ENCODE measurements around the gene ABCA5.

Gene ABCA5, protein sequence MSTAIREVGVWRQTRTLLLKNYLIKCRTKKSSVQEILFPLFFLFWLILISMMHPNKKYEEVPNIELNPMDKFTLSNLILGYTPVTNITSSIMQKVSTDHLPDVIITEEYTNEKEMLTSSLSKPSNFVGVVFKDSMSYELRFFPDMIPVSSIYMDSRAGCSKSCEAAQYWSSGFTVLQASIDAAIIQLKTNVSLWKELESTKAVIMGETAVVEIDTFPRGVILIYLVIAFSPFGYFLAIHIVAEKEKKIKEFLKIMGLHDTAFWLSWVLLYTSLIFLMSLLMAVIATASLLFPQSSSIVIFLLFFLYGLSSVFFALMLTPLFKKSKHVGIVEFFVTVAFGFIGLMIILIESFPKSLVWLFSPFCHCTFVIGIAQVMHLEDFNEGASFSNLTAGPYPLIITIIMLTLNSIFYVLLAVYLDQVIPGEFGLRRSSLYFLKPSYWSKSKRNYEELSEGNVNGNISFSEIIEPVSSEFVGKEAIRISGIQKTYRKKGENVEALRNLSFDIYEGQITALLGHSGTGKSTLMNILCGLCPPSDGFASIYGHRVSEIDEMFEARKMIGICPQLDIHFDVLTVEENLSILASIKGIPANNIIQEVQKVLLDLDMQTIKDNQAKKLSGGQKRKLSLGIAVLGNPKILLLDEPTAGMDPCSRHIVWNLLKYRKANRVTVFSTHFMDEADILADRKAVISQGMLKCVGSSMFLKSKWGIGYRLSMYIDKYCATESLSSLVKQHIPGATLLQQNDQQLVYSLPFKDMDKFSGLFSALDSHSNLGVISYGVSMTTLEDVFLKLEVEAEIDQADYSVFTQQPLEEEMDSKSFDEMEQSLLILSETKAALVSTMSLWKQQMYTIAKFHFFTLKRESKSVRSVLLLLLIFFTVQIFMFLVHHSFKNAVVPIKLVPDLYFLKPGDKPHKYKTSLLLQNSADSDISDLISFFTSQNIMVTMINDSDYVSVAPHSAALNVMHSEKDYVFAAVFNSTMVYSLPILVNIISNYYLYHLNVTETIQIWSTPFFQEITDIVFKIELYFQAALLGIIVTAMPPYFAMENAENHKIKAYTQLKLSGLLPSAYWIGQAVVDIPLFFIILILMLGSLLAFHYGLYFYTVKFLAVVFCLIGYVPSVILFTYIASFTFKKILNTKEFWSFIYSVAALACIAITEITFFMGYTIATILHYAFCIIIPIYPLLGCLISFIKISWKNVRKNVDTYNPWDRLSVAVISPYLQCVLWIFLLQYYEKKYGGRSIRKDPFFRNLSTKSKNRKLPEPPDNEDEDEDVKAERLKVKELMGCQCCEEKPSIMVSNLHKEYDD (N-terminal part only)

GRCh38 chr17:69327060-69327831 is at the start of gene ABCA5:
TSS of gene ABCA5 (minus strand) at chr17:69327133. CDS start at chr17:69314415, 12,718 bp downstream.
- DNase-seq: peak; percentile 78 to 91 (median 85)

- DNase-seq: peak in 2 of 3 donors; percentile 7 to 10
These were observed 48.3 kb upstream of the ABCA5 start for GRCh38 chr17:69375229-69375628.

GRCh38 chr17:69373069-69373468 is 46.1 kb upstream of the ABCA5 start:
- no peak for DNase-seq

DNA sequence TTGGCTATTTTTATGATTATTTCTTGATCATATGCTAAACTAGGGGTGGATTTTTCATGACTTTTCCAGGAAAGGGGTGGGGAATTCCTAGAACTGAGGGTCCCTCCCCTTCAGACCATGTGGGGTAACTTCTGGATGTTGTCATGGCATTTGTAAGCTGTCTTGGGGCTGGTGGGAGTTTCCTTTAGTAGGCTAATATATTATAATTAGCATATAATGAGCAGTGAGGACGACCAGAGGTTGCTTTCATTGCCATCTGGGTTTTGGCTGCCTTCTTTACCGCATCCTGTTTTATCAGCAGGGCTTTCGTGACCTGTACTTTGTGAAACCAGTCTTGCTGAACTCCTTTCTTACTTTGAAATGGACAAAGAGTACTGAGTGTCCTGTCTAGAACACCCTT is 40.4 kb upstream of the ABCA5 start:
- peak; percentile 37 to 60 (median 41) for DNase-seq

DNA sequence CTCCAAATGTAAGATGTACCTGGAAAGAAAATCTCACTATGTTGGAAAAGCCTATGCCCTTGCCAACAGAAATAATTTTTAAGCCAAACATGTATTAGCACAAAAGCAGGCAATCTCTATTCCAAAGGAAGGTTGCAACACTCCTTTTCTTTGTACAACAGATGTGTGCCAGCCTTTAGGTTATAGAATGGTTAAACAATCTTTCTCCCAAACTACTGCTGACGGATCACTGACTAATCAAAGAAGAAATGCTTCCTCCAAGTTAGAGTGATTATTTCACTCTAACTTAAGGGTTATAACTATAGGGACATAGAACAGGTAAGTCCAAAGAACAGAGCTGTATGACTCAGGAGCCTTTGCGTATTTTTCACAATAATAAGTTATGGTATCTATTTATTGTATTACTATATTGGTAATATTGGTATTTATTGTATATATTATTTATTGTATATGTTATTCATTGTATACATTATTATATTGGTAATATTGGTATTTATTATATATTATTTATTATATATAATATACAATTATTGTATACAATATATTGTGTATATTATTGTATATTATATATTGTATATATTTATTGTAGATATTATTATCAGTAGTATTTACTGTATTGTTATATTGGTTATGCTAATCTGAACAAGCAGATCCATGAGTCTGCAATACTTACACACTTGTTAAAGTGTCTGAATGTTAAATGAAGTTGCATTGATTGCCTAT is 36.7 kb upstream of the ABCA5 start:
- no peak for DNase-seq

DNA sequence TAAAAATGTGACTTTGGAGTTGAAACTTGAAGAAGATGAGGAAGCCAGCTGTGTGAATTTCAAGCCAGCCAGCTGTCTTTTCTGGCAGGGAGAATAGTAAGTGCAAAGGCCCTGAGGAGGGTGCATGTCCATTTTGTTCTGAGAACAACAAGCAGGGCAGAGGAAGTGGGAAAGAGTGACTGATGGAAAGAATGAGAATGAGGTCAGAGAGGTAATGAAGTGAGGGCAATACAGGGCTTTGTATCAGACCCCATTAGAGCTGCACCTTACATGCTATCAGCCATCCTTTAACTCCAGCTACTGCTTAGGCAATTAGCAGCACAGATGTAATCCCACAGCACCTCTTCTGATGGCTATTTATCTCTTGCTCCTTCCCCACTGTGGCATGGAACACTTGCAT is 34.2 kb upstream of the ABCA5 start:
- DNase-seq: no peak

DNA sequence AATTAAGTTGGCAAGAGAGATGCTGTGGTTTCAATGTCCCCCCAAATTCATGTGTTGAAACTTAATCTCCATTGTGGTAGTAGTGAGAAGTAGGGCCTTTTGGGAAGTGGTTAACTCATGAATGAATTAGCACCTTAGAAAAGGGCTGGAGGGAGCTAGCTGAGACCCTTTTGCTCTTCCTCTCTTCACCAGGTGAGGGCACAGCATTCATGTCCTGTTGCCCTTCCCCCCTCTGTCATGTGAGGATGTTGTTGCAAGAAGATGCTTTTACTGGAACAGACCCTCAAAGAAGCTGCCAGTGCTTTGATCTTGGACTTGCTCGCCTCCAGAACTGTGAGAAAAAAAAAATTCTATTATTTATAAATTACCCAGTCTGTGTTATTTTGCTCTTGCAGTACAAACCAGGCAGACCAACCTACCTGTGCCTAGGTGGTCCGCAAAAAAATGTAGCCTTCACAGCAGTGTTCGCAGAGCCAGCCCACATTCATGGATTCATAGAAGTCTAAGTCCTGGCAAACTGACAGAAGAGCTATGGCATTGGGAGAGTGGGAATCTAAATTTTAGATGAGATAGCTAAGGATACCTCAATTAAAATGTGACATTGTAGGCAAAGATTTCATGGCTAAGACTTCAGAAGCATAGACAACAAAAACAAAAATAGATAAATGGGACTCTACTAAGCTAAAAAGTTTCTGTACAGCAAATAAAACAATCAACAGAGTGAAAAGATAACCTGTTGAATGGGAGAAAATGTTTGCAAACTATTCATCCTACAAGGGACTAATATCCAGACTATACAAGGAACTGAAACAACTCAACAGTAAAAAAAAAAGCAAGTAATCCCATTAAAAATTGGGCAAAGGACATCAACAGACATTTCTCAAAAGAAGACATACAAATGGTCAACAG is 32.0 kb upstream of the ABCA5 start:
- DNase-seq: no peak

GRCh38 chr17:69357701-69358100 is 30.8 kb upstream of the ABCA5 start:
- no peak for DNase-seq

DNA sequence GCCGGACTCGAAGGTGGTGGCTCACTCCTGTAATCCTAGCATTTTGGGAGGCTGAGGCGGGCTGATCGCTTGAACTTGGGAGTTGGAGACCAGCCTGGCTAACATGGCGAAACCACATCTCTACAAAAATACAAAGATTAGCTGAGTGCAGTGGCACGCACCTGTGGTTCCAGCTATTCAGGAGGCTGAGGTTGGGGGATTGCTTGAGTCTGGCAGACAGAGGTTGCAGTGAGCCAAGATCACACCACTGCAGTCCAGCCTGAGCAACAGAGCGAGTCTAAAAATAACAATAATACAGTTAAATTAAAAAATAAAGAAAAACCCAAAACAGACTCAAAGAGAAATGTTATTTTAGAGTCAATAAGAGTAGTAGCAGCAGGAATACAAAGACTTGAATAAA is 29.7 kb upstream of the ABCA5 start:
- no peak for DNase-seq

DNA sequence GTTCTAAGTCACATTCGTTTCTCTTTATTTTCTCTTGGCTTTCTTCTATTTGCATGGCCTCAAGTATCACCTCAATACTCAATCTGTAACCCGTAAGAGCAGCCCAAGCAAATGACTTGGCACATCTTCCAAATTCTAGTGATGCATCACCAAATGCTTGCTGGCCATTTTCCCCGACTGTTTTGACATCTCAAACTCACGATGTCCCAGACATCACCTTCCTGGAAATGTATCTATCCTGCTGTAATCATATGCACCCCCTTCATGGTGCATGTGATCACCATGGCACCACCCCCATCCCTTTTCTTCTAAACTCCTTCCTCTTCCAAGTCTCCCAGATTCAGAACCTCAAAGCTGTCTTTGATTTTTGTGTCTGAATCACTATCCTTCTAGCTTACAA is 24.0 kb upstream of the ABCA5 start:
- no peak for DNase-seq

GRCh38 chr17:69348429-69348828 is 21.5 kb upstream of the ABCA5 start:
- no peak for DNase-seq

- DNase-seq: no peak
These were observed 19.8 kb upstream of the ABCA5 start for GRCh38 chr17:69346766-69347165.

DNA sequence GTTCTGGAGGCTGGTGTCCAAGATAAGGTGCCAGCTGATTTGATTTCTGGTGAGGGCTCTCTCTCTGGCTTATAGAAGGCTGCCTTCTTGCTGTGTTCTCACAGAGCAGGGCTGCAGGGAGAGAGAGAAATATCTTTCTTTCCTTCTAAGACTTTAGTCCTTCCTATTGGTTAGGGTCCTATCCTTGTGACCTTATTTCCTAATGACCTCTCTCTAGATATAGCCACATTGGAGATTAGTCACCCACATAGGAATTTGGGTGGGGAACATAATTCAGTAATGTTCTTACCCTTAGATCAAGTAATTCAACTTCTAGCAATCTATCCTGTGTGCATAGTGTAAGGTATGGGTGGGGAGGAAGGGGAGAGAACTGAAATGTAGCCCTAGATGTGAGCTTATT is 18.0 kb upstream of the ABCA5 start:
- no peak for DNase-seq

DNA sequence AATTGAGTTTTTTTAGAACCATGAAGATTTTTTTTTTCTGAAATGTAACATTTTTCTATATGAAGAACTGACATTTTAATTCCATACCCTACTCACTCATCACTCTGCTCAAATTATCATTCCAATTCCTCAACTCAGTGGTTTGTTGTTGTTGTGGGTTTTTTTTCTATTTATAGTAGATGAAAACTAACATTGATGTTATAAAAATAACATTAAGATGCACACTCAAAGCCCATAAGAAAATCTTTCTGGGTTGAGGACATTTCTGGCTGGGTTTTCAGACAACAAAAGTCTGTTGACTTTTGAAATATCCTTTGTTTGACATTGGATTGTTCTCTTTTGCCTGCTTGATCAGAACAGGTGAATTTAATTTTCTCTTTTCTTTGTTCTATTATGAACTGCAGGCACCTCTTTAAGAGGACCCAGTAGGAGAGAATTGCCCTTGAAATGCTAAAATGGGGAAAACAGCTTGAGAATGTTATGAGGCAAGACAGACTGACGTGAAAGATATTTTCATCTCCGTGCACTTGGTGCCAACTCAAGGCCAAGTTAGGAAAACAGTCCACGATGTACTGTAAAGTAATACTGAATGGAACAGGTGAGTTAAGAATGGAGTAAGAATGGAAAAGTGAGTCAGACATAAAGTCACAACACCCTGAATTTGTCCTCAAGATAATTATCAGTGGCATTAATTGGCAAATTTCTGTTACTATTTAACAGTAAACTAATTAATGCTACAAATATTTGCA is 16.1 kb upstream of the ABCA5 start:
- no peak for DNase-seq

DNA sequence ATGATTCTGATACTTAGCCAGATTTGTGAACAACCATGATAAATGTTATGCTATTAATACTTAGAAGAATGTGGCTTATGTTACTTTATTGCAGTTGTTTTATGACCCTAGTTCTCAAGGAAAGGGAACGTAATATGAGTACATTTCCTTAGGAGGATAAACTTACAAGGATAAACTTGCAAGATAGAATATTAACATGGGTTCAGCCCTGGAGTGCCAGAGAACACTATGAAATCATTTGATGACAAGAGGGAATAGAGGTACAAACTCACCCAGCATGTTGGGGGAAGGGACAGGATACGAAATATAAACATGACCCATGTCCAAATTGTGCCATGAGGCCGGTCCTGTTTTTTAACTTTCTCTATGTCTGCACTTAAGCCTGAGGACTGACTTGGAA is 13.0 kb upstream of the ABCA5 start:
- DNase-seq: no peak

- DNase-seq: no peak
These were observed 10.1 kb upstream of the ABCA5 start for GRCh38 chr17:69336996-69337395.

- no peak for DNase-seq
These were observed 9.6 kb upstream of the ABCA5 start for GRCh38 chr17:69336580-69336979.

- peak; percentile 32 to 62 (median 55) for DNase-seq
These were observed 8.1 kb upstream of the ABCA5 start for GRCh38 chr17:69335058-69335457.

- peak; percentile 13 to 57 (median 56) for DNase-seq
These were observed 6.6 kb upstream of the ABCA5 start for GRCh38 chr17:69333561-69333960.

GRCh38 chr17:69331756-69332155 is 4.8 kb upstream of the ABCA5 start:
- no peak for DNase-seq
